Stimulated activated CD4-positive, alpha-beta T cell treated with anti-CD3 and anti-CD28 coated beads, Interleukin-15, amount 100 ng/mL, for 48 hours (primary cell): ENCODE measurements around the gene IRF4.

Experiments used
- DNase-seq, 2 donors: peaks; one replicate each; pipeline ENCODE4 v3.0.0-alpha.2; 2020; ENCODE audit warnings: low read depth in 2 of 2

IRF4 gene

GRCh38 chr6:381742-382461 is 9.7 kb upstream of the IRF4 start:
- no peak for DNase-seq

- DNase-seq: no peak
Measured at GRCh38 chr6:382883-383810, 8.4 kb upstream of the IRF4 start.

- DNase-seq: no peak
Measured at GRCh38 chr6:383856-384255, 7.7 kb upstream of the IRF4 start.

- no peak for DNase-seq
Measured at GRCh38 chr6:384898-385297, 6.7 kb upstream of the IRF4 start.

GRCh38 chr6:385614-386013 is 5.9 kb upstream of the IRF4 start:
- no peak for DNase-seq

- no peak for DNase-seq
Measured at GRCh38 chr6:386688-387266, 4.8 kb upstream of the IRF4 start.

- DNase-seq: no peak
Measured at GRCh38 chr6:387293-387741, 4.2 kb upstream of the IRF4 start.

- DNase-seq: no peak
Measured at GRCh38 chr6:388202-388903, 3.2 kb upstream of the IRF4 start.

- no peak for DNase-seq
Measured at GRCh38 chr6:389143-389542, 2.4 kb upstream of the IRF4 start.

- no peak for DNase-seq
Measured at GRCh38 chr6:389622-390021, 1.9 kb upstream of the IRF4 start.

GRCh38 chr6:390914-391558 is 516 bp upstream of the IRF4 start:
- no peak for DNase-seq

- no peak for DNase-seq
Measured at GRCh38 chr6:392441-393390, 1.2 kb downstream of the IRF4 start.

- no peak for DNase-seq
Measured at GRCh38 chr6:393391-394221, 2.1 kb downstream of the IRF4 start.

GRCh38 chr6:394641-395289 is 3.2 kb downstream of the IRF4 start:
- no peak for DNase-seq

- DNase-seq: no peak
Measured at GRCh38 chr6:395432-396125, 4.0 kb downstream of the IRF4 start.

GRCh38 chr6:396126-396520 is 4.6 kb downstream of the IRF4 start:
- no peak for DNase-seq

GRCh38 chr6:397056-397455 is 5.5 kb downstream of the IRF4 start:
- DNase-seq: no peak

GRCh38 chr6:397604-398003 is 6.1 kb downstream of the IRF4 start:
- no peak for DNase-seq
